GM23338 (cell line): ENCODE measurements around the gene TANGO2. TPM values are rescaled to one million over a fixed set of nuclear protein-coding genes. Genes with fewer than 3 reads are reported as not detected.

ENCODE experiments used
- ATAC-seq: fragments of 200-7000 bp; cut with Tn5 transposase; 3 replicates; pipeline ENCODE4 v1.9.1; 2020
- DNase-seq: peaks from one replicate; pipeline ENCODE4 v3.0.0-alpha.2; 2015; ENCODE audit warnings: low spot score
- H2AFZ ChIP-seq: fragments of 200-600 bp; sonication (generic); 2 replicates; pipeline ENCODE4 v1.8.0; 2016; ENCODE audit warnings: antibody characterized with exemption, mild to moderate bottlenecking, moderate library complexity
- H3F3A ChIP-seq: fragments of 200-600 bp; sonication (generic); replicated peaks from 2 replicates; pipeline ENCODE4 v1.8.0; 2017; ENCODE audit warnings: antibody characterized with exemption, mixed run types, low read depth
- H3K27ac ChIP-seq: fragments of 200-600 bp; sonication (generic); 2 replicates; pipeline ENCODE4 v1.6.1; 2016; ENCODE audit warnings: low read depth
- H3K27me3 ChIP-seq: fragments of 200-600 bp; sonication (generic); 2 replicates; pipeline ENCODE4 v1.8.0; 2016; ENCODE audit warnings: mild to moderate bottlenecking, mixed run types, moderate library complexity; ENCODE audit not compliant: insufficient read depth
- H3K36me3 ChIP-seq: fragments of 200-600 bp; sonication (generic); 2 replicates; pipeline ENCODE4 v1.8.0; 2016; ENCODE audit warnings: mild to moderate bottlenecking; ENCODE audit not compliant: insufficient read depth
- H3K4me1 ChIP-seq: fragments of 200-600 bp; sonication (generic); 2 replicates; pipeline ENCODE4 v1.8.0; 2016; ENCODE audit warnings: mild to moderate bottlenecking, moderate library complexity; ENCODE audit not compliant: insufficient read depth
- H3K4me2 ChIP-seq: fragments of 200-600 bp; sonication (generic); 2 replicates; pipeline ENCODE4 v1.7.1; 2017; ENCODE audit warnings: mixed run types
- H3K4me3 ChIP-seq: fragments of 200-600 bp; sonication (generic); 2 replicates; pipeline ENCODE4 v1.6.1; 2016; ENCODE audit warnings: mixed run types
- H3K79me2 ChIP-seq: fragments of 200-600 bp; sonication (generic); replicated peaks from 2 replicates; pipeline ENCODE4 v1.8.0; 2017; ENCODE audit warnings: mild to moderate bottlenecking; ENCODE audit not compliant: insufficient read depth
- H3K9me2 ChIP-seq: fragments of 200-600 bp; sonication (generic); 2 replicates; pipeline ENCODE4 v1.8.0; 2017; ENCODE audit not compliant: insufficient read depth
- H4K20me1 ChIP-seq: fragments of 200-600 bp; sonication (generic); replicated peaks from 2 replicates; pipeline ENCODE4 v1.8.0; 2017; ENCODE audit warnings: mild to moderate bottlenecking; ENCODE audit not compliant: insufficient read depth
- H3K27ac Mint-ChIP-seq: 2 replicates; pipeline ENCODE4 v1.8.0; 2020; ENCODE audit warnings: inconsistent platforms, mild to moderate bottlenecking, moderate library complexity, mixed read lengths
- H3K27me3 Mint-ChIP-seq: 3 replicates; pipeline ENCODE4 v1.8.0; 2022; ENCODE audit warnings: low read depth, mild to moderate bottlenecking, moderate library complexity, mixed read lengths, inconsistent platforms; ENCODE audit not compliant: insufficient read depth, poor library complexity
- H3K36me3 Mint-ChIP-seq: 3 replicates; pipeline ENCODE4 v1.8.0; 2021; ENCODE audit warnings: low read depth, mild to moderate bottlenecking, inconsistent platforms, moderate library complexity, mixed read lengths
- H3K4me1 Mint-ChIP-seq: 3 replicates; pipeline ENCODE4 v1.8.0; 2020; ENCODE audit warnings: mild to moderate bottlenecking, inconsistent platforms, mixed read lengths
- H3K4me3 Mint-ChIP-seq: 3 replicates; pipeline ENCODE4 v1.8.0; 2021; ENCODE audit warnings: moderate library complexity, mild to moderate bottlenecking, inconsistent platforms, mixed read lengths
- H3K9me3 Mint-ChIP-seq: 3 replicates; pipeline ENCODE4 v1.8.0; 2020; ENCODE audit warnings: moderate library complexity, mild to moderate bottlenecking, inconsistent platforms, mixed read lengths
- EZH2 ChIP-seq: fragments of 200-600 bp; sonication (generic); IDR thresholded peaks from one replicate; pipeline ENCODE4 v1.8.0; 2017; ENCODE audit warnings: antibody characterized with exemption, mild to moderate bottlenecking, low read depth; ENCODE audit not compliant: unreplicated experiment
- EZH2phosphoT487 ChIP-seq: fragments of 200-600 bp; sonication (generic); IDR thresholded peaks from one replicate; pipeline ENCODE4 v1.8.1; 2018; ENCODE audit warnings: antibody characterized with exemption; ENCODE audit not compliant: unreplicated experiment
- NANOG ChIP-seq: IDR thresholded peaks from 2 replicates; pipeline ENCODE4 v1.6.1; 2016; ENCODE audit warnings: antibody characterized with exemption, borderline replicate concordance
- ZNF331 ChIP-seq: fragments of 250-450 bp; sonication (Bioruptor Pico); IDR thresholded peaks from 2 replicates; pipeline ENCODE4 v1.5.0; 2020; ENCODE audit warnings: low read depth, mild to moderate bottlenecking, moderate library complexity
- polyA plus RNA-seq: library from polyadenylated mRNA; unstranded; fragments of >200 nt; fragmentation: Nextera tagmentation; extraction: Ambion mirVana; gene quantifications from 2 replicates; pipeline ENCODE4 v1.2.1, GENCODE V29; 2016
- total RNA-seq: library from RNA; depleted of rRNA; stranded (reverse); fragments of >200 nt; shearing (Covaris generic); gene quantifications from 2 replicates; pipeline ENCODE4 v1.2.3, GENCODE V29; 2014
- TF ChIP-seq, protein P1 (sequence below): IDR thresholded peaks from 2 replicates; pipeline ENCODE4 v1.6.1; 2016; ENCODE audit warnings: antibody characterized with exemption
- TF ChIP-seq, protein P2 (sequence below), 2 experiments: fragments of 200-600 bp in 1 of 2; sonication (generic) in 1 of 2; conservative IDR thresholded peaks; 2 replicates each; pipeline versions ENCODE4 v1.5.1 to v1.6.1; 2016 to 2017; ENCODE audit warnings: antibody characterized with exemption in 2 of 2, low read depth in 2 of 2, mild to moderate bottlenecking in 2 of 2, moderate library complexity in 1 of 2
- TF ChIP-seq, protein P3 (sequence below): fragments of 250-450 bp; sonication (Bioruptor Pico); IDR thresholded peaks from 2 replicates; pipeline ENCODE4 v1.5.0; 2020; ENCODE audit warnings: mild to moderate bottlenecking, moderate library complexity
- TF ChIP-seq, protein P4 (sequence below): IDR thresholded peaks from one replicate; pipeline ENCODE4 v1.6.1; 2018; ENCODE audit warnings: antibody characterized with exemption; ENCODE audit not compliant: unreplicated experiment

Gene TANGO2
- total and polyA plus RNA-seq, 2 experiments from 2014 or later, result 6.9 to 15.0 TPM

DNA sequence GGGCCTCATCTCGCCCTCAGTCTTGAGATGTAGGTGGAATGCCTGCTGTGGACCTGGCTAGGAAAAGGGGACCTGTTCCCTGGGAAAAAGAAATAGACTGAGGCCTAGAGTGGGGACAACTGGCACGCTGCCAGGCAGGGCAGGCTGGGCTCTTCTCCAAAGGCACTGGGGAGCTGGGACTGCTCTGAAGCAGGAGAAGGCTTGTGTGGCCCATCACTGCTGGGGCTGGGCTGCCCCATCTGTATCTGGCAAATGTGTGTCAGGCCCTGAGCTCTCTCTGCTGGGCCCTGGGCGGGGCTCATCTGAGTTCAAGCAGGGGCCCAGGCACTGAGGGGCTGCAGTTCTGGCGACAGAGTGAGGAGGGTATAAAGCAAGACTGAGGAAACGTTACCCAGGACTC lies 37.2 kb upstream of the TANGO2 start:
- no peak overlapping the region for H3K4me3 ChIP-seq
- H3K9me2 ChIP-seq, result no peaks in the 10 kb centered on the region
- H3K27me3 ChIP-seq, result no peaks in the 10 kb centered on the region
- Mint-ChIP-seq H3K9me3 (no peaks in the 10 kb centered on the region), H3K27me3 (peaks cover 7% of the 10 kb centered on the region), H3K27ac (no peak overlapping the region), H3K36me3 (peaks cover 8% of the 10 kb centered on the region; the same call in 2 of the 3 replicates), H3K4me1 (peaks cover 3% of the 10 kb centered on the region; the same call in 2 of the 3 replicates), H3K4me3 (no peak overlapping the region)
- no peak overlapping the region for H3K27ac ChIP-seq
- ATAC-seq, result no peak
- H3K36me3 ChIP-seq, result 0 out of 2 replicates have a peak, but pooled peaks cover 4% of the 10 kb centered on the region
- H3K4me1 ChIP-seq, result peaks cover 8% of the 10 kb centered on the region; the same call in 1 of the 2 replicates
- no peak for TF ChIP-seq EZH2phosphoT487
- TF ChIP-seq ZNF331 (CRISPR knock-in tag), result no peak
- no peak for TF ChIP-seq EZH2
- TF ChIP-seq, protein P1, sequence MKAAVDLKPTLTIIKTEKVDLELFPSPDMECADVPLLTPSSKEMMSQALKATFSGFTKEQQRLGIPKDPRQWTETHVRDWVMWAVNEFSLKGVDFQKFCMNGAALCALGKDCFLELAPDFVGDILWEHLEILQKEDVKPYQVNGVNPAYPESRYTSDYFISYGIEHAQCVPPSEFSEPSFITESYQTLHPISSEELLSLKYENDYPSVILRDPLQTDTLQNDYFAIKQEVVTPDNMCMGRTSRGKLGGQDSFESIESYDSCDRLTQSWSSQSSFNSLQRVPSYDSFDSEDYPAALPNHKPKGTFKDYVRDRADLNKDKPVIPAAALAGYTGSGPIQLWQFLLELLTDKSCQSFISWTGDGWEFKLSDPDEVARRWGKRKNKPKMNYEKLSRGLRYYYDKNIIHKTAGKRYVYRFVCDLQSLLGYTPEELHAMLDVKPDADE, result no peak
- no peaks in the 10 kb centered on the region; the same call in 1 of the 2 replicates for H4K20me1 ChIP-seq
- H3F3A ChIP-seq, result no peaks in the 10 kb centered on the region
- H2AFZ ChIP-seq, result no peak overlapping the region
- H3K4me2 ChIP-seq, result no peak overlapping the region
- H3K79me2 ChIP-seq, result peaks cover 9% of the 10 kb centered on the region
- DNase-seq, result no peak

DNA sequence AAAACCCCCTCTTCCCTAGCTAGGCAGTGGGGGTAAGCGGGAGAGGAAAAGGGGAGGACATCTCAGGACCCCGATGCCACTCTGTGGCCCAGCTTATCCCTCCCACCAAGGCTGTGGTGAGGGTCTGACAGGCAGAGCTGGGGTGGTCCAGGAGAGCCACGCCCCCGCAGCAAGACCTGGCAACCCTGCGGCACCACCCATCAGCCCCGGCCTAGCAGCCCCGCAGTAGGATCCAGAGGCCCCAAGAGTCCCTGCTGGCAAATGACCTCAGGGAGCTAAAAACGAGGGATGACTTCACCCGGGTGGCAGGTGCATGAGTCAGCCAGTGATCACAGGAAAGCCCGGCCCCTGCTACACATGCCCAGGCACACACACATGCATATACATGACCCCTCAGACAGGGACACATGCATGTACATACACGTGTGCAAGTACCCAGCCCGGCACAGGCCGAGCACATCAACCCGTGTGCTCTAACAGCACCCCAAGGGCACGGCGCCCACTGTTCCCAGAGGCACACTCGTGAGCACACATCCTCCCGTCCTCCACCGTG lies 36.6 kb upstream of the TANGO2 start:
- H3K36me3 ChIP-seq, result 0 out of 2 replicates have a peak, but pooled peaks cover under 1% of the 10 kb centered on the region
- no peak overlapping the region for H2AFZ ChIP-seq
- Mint-ChIP-seq H3K4me1 (peaks cover 3% of the 10 kb centered on the region; the same call in 2 of the 3 replicates), H3K36me3 (peaks cover 5% of the 10 kb centered on the region; the same call in 2 of the 3 replicates), H3K27me3 (peaks cover 7% of the 10 kb centered on the region), H3K27ac (no peak overlapping the region), H3K9me3 (no peaks in the 10 kb centered on the region), H3K4me3 (no peak overlapping the region)
- no peaks in the 10 kb centered on the region for H3F3A ChIP-seq
- H3K27me3 ChIP-seq, result no peaks in the 10 kb centered on the region
- H3K4me3 ChIP-seq, result no peak overlapping the region
- peaks cover 9% of the 10 kb centered on the region for H3K79me2 ChIP-seq
- ATAC-seq (no peak), DNase-seq (no peak)
- H4K20me1 ChIP-seq, result no peaks in the 10 kb centered on the region; the same call in 1 of the 2 replicates
- H3K27ac ChIP-seq, result no peak overlapping the region
- no peaks in the 10 kb centered on the region for H3K9me2 ChIP-seq
- peaks cover 8% of the 10 kb centered on the region; the same call in 1 of the 2 replicates for H3K4me1 ChIP-seq
- no peak overlapping the region for H3K4me2 ChIP-seq
- no peak for TF ChIP-seq NANOG
- TF ChIP-seq, protein P2, sequence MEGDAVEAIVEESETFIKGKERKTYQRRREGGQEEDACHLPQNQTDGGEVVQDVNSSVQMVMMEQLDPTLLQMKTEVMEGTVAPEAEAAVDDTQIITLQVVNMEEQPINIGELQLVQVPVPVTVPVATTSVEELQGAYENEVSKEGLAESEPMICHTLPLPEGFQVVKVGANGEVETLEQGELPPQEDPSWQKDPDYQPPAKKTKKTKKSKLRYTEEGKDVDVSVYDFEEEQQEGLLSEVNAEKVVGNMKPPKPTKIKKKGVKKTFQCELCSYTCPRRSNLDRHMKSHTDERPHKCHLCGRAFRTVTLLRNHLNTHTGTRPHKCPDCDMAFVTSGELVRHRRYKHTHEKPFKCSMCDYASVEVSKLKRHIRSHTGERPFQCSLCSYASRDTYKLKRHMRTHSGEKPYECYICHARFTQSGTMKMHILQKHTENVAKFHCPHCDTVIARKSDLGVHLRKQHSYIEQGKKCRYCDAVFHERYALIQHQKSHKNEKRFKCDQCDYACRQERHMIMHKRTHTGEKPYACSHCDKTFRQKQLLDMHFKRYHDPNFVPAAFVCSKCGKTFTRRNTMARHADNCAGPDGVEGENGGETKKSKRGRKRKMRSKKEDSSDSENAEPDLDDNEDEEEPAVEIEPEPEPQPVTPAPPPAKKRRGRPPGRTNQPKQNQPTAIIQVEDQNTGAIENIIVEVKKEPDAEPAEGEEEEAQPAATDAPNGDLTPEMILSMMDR (conservative IDR thresholded peaks at IDR 0.05; ENCODE audit: low read depth in 2 of 2), result no peak
- TF ChIP-seq, protein P3, sequence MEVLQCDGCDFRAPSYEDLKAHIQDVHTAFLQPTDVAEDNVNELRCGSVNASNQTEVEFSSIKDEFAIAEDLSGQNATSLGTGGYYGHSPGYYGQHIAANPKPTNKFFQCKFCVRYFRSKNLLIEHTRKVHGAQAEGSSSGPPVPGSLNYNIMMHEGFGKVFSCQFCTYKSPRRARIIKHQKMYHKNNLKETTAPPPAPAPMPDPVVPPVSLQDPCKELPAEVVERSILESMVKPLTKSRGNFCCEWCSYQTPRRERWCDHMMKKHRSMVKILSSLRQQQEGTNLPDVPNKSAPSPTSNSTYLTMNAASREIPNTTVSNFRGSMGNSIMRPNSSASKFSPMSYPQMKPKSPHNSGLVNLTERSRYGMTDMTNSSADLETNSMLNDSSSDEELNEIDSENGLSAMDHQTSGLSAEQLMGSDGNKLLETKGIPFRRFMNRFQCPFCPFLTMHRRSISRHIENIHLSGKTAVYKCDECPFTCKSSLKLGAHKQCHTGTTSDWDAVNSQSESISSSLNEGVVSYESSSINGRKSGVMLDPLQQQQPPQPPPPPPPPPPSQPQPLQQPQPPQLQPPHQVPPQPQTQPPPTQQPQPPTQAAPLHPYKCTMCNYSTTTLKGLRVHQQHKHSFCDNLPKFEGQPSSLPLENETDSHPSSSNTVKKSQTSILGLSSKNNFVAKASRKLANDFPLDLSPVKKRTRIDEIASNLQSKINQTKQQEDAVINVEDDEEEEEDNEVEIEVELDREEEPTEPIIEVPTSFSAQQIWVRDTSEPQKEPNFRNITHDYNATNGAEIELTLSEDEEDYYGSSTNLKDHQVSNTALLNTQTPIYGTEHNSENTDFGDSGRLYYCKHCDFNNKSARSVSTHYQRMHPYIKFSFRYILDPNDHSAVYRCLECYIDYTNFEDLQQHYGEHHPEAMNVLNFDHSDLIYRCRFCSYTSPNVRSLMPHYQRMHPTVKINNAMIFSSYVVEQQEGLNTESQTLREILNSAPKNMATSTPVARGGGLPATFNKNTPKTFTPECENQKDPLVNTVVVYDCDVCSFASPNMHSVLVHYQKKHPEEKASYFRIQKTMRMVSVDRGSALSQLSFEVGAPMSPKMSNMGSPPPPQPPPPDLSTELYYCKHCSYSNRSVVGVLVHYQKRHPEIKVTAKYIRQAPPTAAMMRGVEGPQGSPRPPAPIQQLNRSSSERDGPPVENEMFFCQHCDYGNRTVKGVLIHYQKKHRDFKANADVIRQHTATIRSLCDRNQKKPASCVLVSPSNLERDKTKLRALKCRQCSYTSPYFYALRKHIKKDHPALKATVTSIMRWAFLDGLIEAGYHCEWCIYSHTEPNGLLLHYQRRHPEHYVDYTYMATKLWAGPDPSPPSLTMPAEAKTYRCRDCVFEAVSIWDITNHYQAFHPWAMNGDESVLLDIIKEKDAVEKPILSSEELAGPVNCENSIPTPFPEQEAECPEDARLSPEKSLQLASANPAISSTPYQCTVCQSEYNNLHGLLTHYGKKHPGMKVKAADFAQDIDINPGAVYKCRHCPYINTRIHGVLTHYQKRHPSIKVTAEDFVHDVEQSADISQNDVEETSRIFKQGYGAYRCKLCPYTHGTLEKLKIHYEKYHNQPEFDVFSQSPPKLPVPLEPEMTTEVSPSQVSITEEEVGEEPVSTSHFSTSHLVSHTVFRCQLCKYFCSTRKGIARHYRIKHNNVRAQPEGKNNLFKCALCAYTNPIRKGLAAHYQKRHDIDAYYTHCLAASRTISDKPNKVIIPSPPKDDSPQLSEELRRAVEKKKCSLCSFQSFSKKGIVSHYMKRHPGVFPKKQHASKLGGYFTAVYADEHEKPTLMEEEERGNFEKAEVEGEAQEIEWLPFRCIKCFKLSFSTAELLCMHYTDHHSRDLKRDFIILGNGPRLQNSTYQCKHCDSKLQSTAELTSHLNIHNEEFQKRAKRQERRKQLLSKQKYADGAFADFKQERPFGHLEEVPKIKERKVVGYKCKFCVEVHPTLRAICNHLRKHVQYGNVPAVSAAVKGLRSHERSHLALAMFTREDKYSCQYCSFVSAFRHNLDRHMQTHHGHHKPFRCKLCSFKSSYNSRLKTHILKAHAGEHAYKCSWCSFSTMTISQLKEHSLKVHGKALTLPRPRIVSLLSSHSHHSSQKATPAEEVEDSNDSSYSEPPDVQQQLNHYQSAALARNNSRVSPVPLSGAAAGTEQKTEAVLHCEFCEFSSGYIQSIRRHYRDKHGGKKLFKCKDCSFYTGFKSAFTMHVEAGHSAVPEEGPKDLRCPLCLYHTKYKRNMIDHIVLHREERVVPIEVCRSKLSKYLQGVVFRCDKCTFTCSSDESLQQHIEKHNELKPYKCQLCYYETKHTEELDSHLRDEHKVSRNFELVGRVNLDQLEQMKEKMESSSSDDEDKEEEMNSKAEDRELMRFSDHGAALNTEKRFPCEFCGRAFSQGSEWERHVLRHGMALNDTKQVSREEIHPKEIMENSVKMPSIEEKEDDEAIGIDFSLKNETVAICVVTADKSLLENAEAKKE, result no peak
- TF ChIP-seq, protein P4, sequence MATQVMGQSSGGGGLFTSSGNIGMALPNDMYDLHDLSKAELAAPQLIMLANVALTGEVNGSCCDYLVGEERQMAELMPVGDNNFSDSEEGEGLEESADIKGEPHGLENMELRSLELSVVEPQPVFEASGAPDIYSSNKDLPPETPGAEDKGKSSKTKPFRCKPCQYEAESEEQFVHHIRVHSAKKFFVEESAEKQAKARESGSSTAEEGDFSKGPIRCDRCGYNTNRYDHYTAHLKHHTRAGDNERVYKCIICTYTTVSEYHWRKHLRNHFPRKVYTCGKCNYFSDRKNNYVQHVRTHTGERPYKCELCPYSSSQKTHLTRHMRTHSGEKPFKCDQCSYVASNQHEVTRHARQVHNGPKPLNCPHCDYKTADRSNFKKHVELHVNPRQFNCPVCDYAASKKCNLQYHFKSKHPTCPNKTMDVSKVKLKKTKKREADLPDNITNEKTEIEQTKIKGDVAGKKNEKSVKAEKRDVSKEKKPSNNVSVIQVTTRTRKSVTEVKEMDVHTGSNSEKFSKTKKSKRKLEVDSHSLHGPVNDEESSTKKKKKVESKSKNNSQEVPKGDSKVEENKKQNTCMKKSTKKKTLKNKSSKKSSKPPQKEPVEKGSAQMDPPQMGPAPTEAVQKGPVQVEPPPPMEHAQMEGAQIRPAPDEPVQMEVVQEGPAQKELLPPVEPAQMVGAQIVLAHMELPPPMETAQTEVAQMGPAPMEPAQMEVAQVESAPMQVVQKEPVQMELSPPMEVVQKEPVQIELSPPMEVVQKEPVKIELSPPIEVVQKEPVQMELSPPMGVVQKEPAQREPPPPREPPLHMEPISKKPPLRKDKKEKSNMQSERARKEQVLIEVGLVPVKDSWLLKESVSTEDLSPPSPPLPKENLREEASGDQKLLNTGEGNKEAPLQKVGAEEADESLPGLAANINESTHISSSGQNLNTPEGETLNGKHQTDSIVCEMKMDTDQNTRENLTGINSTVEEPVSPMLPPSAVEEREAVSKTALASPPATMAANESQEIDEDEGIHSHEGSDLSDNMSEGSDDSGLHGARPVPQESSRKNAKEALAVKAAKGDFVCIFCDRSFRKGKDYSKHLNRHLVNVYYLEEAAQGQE, result no peak
